PC-3 (cell line): ENCODE data around the gene CPA1.

Experiments used
- EZH2 ChIP-seq: fragments of 300-600 bp; sonication (generic); IDR thresholded peaks from one replicate; pipeline ENCODE4 v1.6.1; 2017; ENCODE audit warnings: antibody characterized with exemption, mild to moderate bottlenecking, low read length; ENCODE audit not compliant: unreplicated experiment
- TF ChIP-seq, protein P1 (sequence below): fragments of 300-600 bp; sonication (generic); conservative IDR thresholded peaks from 2 replicates; pipeline ENCODE4 v1.5.1; 2017; ENCODE audit warnings: antibody characterized with exemption, low read depth, mild to moderate bottlenecking, low read length

GRCh38 chr7:130385600-130386066 is 5.3 kb downstream of the CPA1 start:
- TF ChIP-seq, protein P1, sequence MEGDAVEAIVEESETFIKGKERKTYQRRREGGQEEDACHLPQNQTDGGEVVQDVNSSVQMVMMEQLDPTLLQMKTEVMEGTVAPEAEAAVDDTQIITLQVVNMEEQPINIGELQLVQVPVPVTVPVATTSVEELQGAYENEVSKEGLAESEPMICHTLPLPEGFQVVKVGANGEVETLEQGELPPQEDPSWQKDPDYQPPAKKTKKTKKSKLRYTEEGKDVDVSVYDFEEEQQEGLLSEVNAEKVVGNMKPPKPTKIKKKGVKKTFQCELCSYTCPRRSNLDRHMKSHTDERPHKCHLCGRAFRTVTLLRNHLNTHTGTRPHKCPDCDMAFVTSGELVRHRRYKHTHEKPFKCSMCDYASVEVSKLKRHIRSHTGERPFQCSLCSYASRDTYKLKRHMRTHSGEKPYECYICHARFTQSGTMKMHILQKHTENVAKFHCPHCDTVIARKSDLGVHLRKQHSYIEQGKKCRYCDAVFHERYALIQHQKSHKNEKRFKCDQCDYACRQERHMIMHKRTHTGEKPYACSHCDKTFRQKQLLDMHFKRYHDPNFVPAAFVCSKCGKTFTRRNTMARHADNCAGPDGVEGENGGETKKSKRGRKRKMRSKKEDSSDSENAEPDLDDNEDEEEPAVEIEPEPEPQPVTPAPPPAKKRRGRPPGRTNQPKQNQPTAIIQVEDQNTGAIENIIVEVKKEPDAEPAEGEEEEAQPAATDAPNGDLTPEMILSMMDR = no peak
- no peak for TF ChIP-seq EZH2
